GM13976 (cell line): ENCODE measurements around the gene SAP30BP.
A peak's percentile ranks its signal among the peaks of the same experiment; 100 is the strongest.

Source experiments
- DNase-seq: peaks from one replicate; pipeline ENCODE4 v3.0.0; 2012; ENCODE audit warnings: low spot score
- CTCF ChIP-seq: IDR thresholded peaks from 2 replicates; pipeline ENCODE4 v1.5.1; 2012; ENCODE audit warnings: borderline replicate concordance, mild to moderate bottlenecking; ENCODE audit not compliant: insufficient read depth; ENCODE audit errors: extremely low read depth, missing control alignments, control extremely low read depth
- in situ Hi-C: fragments of 300-500 bp; cut with MboI; formaldehyde crosslinking; loops from one replicate; pipeline ENCODE4 v1.12.0; 2022; ENCODE audit warnings: low sequenced_read_pairs, mixed read lengths, inconsistent platforms; ENCODE audit not compliant: unreplicated experiment

The SAP30BP gene

GRCh38 chr17:75647061-75647460 lies 20.1 kb upstream of the SAP30BP start:
- in situ Hi-C loops, result no loop called here
- no peak for DNase-seq
- TF ChIP-seq CTCF, result no peak

DNA sequence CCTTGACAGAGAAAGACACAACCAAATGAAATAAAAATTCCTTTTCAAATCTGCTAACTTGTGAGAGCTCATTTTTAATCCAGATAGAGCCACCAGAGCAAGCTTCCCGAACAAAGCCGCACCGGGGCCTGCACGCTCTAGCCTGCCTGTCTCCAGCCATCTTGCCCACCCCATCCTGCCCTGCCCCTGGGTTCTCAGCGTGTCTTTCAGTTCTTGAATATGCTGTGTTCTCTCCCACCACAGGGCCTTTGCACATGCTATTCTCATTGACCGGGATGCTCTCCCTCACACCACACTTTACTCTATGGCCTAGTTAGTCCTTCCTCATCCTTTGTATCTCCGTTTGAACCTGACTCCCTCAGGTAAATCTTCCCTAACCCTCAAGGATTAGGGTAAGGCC lies 19.2 kb upstream of the SAP30BP start:
- in situ Hi-C loops, result no loop called here
- no peak for TF ChIP-seq CTCF
- no peak for DNase-seq

GRCh38 chr17:75649687-75650086 lies 17.5 kb upstream of the SAP30BP start:
- in situ Hi-C loops, result no loop called here
- no peak for TF ChIP-seq CTCF
- DNase-seq, result no peak

DNA sequence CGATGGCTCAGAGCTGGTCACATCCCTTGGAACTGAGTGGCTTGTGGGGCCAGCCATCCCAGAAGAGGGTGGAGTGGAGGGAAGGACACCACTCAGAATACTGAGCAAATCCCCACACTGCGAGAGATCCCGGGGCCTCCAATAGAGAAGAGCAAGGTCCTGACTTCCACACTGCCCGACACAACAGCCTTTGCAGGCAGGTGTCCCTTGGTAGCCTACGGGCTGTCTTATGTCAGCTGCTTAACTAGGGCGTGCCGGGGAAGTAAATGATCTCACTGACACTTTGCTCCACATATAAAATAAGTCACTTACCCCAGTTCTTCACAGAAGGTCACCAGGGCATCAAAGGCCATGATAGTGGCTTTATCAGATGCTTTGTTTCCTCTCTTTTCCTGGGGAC lies 16.3 kb upstream of the SAP30BP start:
- TF ChIP-seq CTCF, result no peak
- in situ Hi-C loops, result no loop called here
- DNase-seq, result no peak

DNA sequence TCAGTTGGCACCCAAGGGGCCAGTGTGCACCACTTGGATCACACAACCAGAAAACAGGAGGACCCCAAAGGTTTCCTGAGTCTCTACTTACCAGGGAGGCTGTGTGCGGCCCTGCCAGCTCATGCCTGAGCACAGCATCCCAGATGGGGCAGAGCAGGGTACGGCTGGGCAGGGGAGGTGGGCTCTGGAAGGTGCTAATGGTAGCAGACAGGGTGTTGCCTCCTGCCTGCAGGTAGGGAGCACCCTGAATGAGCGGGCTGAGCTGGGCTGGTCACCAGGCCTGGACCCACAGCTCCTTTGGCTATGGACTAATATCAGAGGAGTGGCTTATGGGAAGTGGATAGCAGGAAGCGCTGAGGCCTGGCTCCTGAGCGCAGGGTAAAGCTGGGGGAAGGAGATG lies 14.8 kb upstream of the SAP30BP start:
- in situ Hi-C loops, result no loop called here
- no peak for TF ChIP-seq CTCF
- DNase-seq, result no peak

DNA sequence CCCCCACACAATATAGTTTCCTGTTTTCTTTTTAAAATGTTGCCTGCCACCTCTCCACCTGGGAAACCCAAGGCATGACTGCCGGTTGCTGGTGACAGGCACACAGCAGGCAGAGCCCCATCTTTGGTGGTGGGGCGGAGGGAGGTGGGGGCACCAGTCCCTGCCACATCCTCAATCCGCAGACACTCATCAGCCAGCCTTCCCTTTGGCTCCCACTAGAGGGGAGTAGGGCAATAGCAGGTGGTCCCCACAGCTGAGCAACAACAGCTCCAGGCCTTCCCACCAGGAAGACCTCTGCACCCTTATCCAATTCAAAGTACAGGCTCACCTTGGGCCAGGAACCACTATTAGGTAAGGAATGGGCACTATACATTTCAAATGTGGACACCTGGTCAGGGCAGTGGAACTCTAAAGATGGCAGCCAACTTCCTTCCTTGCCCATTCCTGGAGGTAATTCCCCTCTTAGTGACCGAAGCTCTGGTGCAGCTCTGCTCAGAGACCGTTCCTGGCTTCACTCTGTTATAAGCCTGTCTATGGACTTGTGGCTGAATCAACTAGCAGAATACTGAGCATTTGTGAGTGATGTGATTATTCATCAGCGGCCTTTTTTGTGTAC lies 14.1 kb upstream of the SAP30BP start:
- in situ Hi-C loops, result no loop called here
- TF ChIP-seq CTCF, result peak; percentile 57
- DNase-seq, result peak; percentile 65

DNA sequence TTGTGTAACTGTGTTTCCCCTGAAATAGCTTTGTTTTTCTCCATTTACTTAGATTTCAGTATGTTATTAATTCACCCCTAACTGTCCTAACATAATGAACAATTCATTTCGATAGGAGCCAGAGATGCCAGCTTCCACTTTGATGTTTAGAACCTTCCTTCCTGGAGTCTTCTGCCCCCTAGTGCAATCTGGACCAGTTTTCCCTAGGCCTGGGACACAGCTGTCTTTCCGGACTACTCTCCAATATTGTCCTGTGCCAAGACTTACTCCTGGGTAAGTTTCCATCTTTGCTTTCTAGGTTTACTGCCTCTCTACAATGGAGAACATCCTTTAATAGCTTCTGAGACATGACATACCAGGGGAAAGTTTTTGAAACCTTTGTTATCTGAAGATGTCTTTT lies 13.0 kb upstream of the SAP30BP start:
- in situ Hi-C loops, result no loop called here
- no peak for TF ChIP-seq CTCF
- no peak for DNase-seq
